ENCODE measurements around the gene RALB. TPM values are rescaled to one million over a fixed set of nuclear protein-coding genes. Genes with fewer than 3 reads are reported as not detected.

The RALB gene
- total RNA-seq, 4 donors from 2014 or later, result 22.4 to 42.8 (median 34.9) TPM

DNA sequence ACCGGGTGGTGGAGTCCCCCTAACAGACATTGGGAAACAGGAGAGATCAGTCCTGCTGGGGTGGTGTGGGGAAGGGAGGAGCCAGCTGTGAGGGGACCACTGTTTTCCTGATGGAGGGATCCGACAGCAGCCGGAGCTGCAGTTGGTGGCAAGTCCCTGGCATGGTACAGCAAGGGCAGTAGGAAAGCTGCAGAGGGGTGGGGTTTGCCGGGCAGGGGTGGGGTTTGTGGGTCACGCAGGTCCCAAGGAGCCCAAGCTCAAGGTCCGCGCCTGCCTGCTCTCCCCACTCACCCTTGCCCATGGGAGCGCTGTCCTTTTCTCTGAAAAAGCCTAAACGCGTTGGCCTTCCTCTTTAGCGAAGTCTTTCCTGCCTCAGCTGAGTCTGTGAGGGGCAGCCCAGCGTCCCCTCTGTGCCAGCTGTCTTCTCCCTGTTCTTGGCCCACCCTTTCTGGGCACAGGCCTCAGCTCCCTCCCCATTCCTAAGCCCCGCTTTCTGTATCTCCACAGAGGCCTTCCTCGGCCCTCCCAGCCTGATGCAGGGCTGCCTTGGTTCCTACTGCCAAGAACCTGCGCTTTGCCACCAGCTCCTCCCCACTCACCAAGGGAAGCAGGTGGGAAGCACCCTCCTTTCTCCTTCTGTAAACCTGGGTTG is 64.0 kb downstream of the RALB start:
- DNase-seq (ENCODE audit: low spot score in 2 of 2), result no peak
- WGBS, 2 donors, result 93% methylated on average over 15 of the region's 15 CpGs
- H3K4me3 ChIP-seq (ENCODE audit: low read depth, poor library complexity, severe bottlenecking), result no peak overlapping the region
- TF ChIP-seq CTCF (IDR thresholded peaks at IDR 0.05) (no peak), POLR2A (IDR thresholded peaks at IDR 0.05) (no peak)
- intact Hi-C loops (cut with DNase I; ENCODE audit: low total_unique reads), result loop anchor here (10.0 kb wide), 1 partner anchor 202 kb away; no protein-coding TSS in a partner anchor

DNA sequence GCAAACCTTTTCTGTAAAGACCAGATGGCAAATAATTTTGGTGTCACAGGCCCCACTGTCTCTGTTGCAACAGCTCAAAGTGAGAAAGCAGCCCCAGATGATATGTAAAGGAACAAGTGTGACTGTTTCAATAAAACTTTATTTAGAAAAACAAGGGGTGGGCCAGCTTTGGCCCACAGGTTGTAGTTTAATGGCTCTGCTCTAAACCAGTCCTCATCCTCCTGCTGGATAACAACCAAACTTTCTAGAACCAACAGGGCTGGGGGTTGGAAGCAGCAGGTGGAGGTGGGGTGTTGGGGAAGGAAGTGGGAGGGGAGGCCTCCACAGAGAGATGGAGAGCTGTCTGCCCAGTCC is 64.5 kb downstream of the RALB start:
- no peak for TF ChIP-seq POLR2A (IDR thresholded peaks at IDR 0.05)
- no peak for TF ChIP-seq CTCF (IDR thresholded peaks at IDR 0.05)
- H3K4me3 ChIP-seq (ENCODE audit: low read depth, poor library complexity, severe bottlenecking), result no peak overlapping the region
- DNase-seq (ENCODE audit: low spot score in 2 of 2), result no peak
- intact Hi-C loops (cut with DNase I; ENCODE audit: low total_unique reads), result loop anchor here (10.0 kb wide), 1 partner anchor 202 kb away; no protein-coding TSS in a partner anchor

DNA sequence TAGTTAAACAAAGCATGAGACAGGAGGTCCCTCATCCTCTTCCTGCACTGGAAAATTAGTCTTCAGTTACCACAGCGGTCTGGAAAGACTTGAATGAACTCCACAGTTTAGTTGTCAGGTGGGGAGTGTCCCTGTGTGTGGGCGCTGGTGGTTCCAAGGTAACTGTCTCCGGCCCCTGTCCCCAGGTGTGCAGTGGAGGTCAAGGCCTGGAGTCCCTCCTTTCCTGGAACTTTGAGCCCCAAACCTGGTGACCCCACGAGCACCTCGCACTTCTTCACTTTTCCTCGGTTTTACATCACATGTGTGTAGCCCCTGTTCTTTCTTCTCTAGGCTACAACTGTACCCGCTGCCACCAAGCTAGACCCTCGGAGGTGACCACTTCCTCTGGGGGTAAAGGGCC is 65.3 kb downstream of the RALB start:
- no peak overlapping the region for H3K4me3 ChIP-seq (ENCODE audit: low read depth, poor library complexity, severe bottlenecking)
- TF ChIP-seq POLR2A (IDR thresholded peaks at IDR 0.05) (no peak), CTCF (IDR thresholded peaks at IDR 0.05) (no peak)
- intact Hi-C loops (cut with DNase I; ENCODE audit: low total_unique reads), result loop anchor here (10.0 kb wide), 1 partner anchor 203 kb away; no protein-coding TSS in a partner anchor
- 94 to 96% methylated on average over 8 of the region's 8 CpGs for WGBS, 2 donors
- DNase-seq (ENCODE audit: low spot score in 2 of 2), result no peak

- TF ChIP-seq POLR2A (IDR thresholded peaks at IDR 0.05) (no peak), CTCF (IDR thresholded peaks at IDR 0.05) (no peak)
- intact Hi-C loops (cut with DNase I; ENCODE audit: low total_unique reads), result loop anchor here (10.0 kb wide), 1 partner anchor 204 kb away; no protein-coding TSS in a partner anchor
- DNase-seq (ENCODE audit: low spot score in 2 of 2), result no peak
- 52 to 61% methylated on average over 8 of the region's 8 CpGs for WGBS, 2 donors
- H3K4me3 ChIP-seq (ENCODE audit: low read depth, poor library complexity, severe bottlenecking), result no peak overlapping the region
These were observed 66.0 kb downstream of the RALB start for GRCh38 chr2:120318626-120319025.

DNA sequence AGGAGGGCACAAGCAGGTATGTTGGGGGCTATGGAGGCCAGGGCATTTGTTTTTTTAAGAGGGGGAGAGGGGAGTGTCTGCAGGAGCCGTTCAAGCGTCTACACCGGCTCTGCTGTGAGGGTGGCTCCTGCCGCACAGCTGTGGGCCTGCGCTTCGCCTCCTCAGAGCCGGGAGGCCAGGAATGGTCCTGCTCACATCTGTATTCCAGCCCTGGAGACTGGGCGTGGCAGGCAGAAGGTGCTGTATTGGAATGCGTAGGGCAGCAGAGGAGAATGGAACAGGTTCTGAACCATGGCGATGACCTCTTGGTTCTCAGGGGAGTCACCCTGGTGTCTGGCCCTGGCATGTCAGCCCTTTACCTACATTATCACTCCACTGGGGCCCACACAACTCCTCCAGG is 66.5 kb downstream of the RALB start:
- no peak for DNase-seq (ENCODE audit: low spot score in 2 of 2)
- intact Hi-C loops (cut with DNase I; ENCODE audit: low total_unique reads), result loop anchor here (10.0 kb wide), 1 partner anchor 204 kb away; no protein-coding TSS in a partner anchor
- 44 to 52% methylated on average over 10 of the region's 10 CpGs for WGBS, 2 donors
- no peak overlapping the region for H3K4me3 ChIP-seq (ENCODE audit: low read depth, poor library complexity, severe bottlenecking)
- TF ChIP-seq CTCF (IDR thresholded peaks at IDR 0.05) (no peak), POLR2A (IDR thresholded peaks at IDR 0.05) (no peak)

Data from lower leg skin (tissue), 4 donors.